Osteocyte (in vitro differentiated cells): ENCODE results near the gene PTMA. TPM values are rescaled to one million over a fixed set of nuclear protein-coding genes. Genes with fewer than 3 reads are reported as not detected.

ENCODE experiments used
- DNase-seq: peaks from one replicate; pipeline ENCODE4 v3.0.0; 2021; ENCODE audit warnings: mixed read lengths; ENCODE audit not compliant: unreplicated experiment; ENCODE audit errors: extremely low spot score
- H3K27ac Mint-ChIP-seq: one replicate; pipeline ENCODE4 v1.8.0; 2021; ENCODE audit warnings: mild to moderate bottlenecking, mixed read lengths; ENCODE audit not compliant: unreplicated experiment
- H3K27me3 Mint-ChIP-seq: one replicate; pipeline ENCODE4 v1.8.0; 2021; ENCODE audit warnings: mixed read lengths; ENCODE audit not compliant: unreplicated experiment
- H3K36me3 Mint-ChIP-seq: one replicate; pipeline ENCODE4 v1.8.0; 2021; ENCODE audit warnings: mixed read lengths; ENCODE audit not compliant: unreplicated experiment
- H3K4me1 Mint-ChIP-seq: one replicate; pipeline ENCODE4 v1.8.0; 2021; ENCODE audit warnings: mixed read lengths; ENCODE audit not compliant: unreplicated experiment
- H3K4me3 Mint-ChIP-seq: one replicate; pipeline ENCODE4 v1.8.0; 2021; ENCODE audit warnings: mild to moderate bottlenecking, moderate library complexity, mixed read lengths; ENCODE audit not compliant: unreplicated experiment
- H3K9me3 Mint-ChIP-seq: one replicate; pipeline ENCODE4 v1.8.0; 2021; ENCODE audit warnings: mixed read lengths; ENCODE audit not compliant: unreplicated experiment
- CTCF ChIP-seq: fragments of 200-600 bp; sonication (generic); IDR thresholded peaks from 2 replicates; pipeline ENCODE4 v1.5.0; 2021; ENCODE audit warnings: antibody characterized with exemption, mild to moderate bottlenecking, moderate library complexity
- total RNA-seq: library from RNA; stranded (reverse); gene quantifications from 2 replicates; pipeline ENCODE4 v1.2.1, GENCODE V29; 2021

Gene PTMA
- total RNA-seq, 1 donor from 2014 or later: 776 TPM

GRCh38 chr2:231692847-231693246 is 15.5 kb upstream of the PTMA start:
- H3K36me3 Mint-ChIP-seq: no peaks in the 10 kb centered on the region
- no peaks in the 10 kb centered on the region for H3K27me3 Mint-ChIP-seq
- no peak overlapping the region for H3K4me3 Mint-ChIP-seq
- DNase-seq: no peak
- H3K9me3 Mint-ChIP-seq: no peaks in the 10 kb centered on the region
- H3K27ac Mint-ChIP-seq: no peak overlapping the region
- TF ChIP-seq CTCF: no peak
- H3K4me1 Mint-ChIP-seq: peaks cover 10% of the 10 kb centered on the region

DNA sequence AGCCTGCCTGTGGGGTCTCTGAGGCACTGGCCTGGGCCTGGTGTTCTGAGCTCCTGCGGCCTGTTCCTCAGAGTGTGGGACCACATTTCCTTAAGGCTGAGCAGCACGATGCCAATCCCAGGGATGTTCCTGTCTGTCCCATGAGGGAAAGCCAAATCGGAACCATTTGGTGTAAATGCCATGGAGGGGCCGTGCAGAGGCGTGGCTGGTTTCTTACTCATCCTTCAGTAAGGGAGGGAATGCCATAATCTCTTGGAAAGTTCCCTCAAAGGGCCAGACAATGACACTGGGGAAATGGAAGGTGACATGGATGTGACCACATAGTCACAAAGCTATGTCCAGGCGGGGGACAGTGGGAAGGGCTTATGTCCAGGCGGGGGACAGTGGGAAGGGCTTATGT is 14.4 kb upstream of the PTMA start:
- H3K9me3 Mint-ChIP-seq: no peaks in the 10 kb centered on the region
- DNase-seq: no peak
- no peak for TF ChIP-seq CTCF
- H3K4me3 Mint-ChIP-seq: no peak overlapping the region
- no peaks in the 10 kb centered on the region for H3K36me3 Mint-ChIP-seq
- H3K27ac Mint-ChIP-seq: no peak overlapping the region
- peaks cover 10% of the 10 kb centered on the region for H3K4me1 Mint-ChIP-seq
- H3K27me3 Mint-ChIP-seq: no peaks in the 10 kb centered on the region

DNA sequence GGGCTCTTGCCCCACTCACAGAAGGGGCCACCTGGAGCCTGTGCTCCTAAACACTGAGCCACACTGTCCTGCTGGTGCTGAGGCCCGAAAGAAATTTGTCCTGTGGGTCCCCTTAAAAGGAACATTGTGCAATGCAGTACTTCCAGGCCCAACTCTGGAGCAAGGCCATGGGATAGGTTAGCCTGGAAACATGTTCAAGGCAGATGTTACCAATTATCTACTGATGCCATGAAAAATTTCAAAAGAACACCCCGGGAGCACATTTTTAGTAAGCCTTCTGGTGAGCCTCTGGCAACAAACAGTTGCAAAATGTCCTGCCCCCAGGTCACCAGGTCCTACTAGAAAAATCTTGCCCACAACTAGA is 12.3 kb upstream of the PTMA start:
- DNase-seq: no peak
- Mint-ChIP-seq H3K27me3 (no peaks in the 10 kb centered on the region), H3K9me3 (no peaks in the 10 kb centered on the region), H3K4me3 (no peak overlapping the region), H3K4me1 (peaks cover 10% of the 10 kb centered on the region), H3K27ac (no peak overlapping the region), H3K36me3 (no peaks in the 10 kb centered on the region)
- no peak for TF ChIP-seq CTCF

- H3K36me3 Mint-ChIP-seq: no peaks in the 10 kb centered on the region
- TF ChIP-seq CTCF: no peak
- H3K27ac Mint-ChIP-seq: no peak overlapping the region
- H3K9me3 Mint-ChIP-seq: no peaks in the 10 kb centered on the region
- no peak for DNase-seq
- no peaks in the 10 kb centered on the region for H3K27me3 Mint-ChIP-seq
- peaks cover 10% of the 10 kb centered on the region for H3K4me1 Mint-ChIP-seq
- H3K4me3 Mint-ChIP-seq: no peak overlapping the region
Observed at GRCh38 chr2:231699006-231699405, 9.3 kb upstream of the PTMA start.

DNA sequence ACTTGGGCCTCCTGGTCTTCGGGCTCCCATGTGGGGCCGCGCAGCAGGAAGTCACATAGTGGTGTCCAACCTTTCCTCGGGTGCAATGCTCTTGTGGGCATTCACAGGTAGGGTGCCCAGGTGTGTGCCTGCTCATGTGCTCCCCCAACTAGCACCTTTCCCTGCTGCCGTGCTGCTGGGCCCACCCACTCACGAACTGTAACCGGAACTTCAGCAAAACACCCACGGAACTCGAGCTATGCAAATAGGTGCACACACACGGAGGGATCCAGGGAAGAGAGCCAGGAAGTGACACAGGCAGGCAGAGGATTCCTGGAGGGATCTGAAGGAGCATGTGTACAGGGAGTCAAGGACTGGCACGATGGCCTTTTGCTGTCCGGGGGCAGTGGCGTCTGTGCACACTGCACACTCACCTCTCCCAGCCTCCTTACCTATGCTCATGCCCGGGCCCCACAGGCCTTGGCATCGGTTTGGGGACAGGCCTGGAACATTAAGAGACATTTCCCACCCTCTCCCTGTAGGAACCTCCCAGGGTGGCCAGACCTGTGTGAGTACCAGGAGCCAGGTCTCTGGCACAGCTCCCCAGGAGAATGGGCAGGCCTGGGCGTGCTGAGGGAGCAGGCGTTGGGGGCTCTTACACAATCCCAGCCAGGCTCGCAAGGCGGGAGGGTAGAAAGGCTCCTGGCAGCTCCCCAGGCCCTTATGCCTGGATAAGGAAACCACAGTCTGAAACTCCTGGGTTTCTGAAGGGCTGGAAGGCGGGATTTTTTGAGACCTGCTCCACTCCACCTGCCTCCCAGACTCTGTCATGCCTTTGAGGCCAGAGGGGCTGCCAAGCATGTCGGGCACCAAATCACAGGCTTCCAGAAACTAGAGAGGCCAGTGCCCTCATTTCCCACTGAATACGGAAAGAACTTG is 6.6 kb upstream of the PTMA start:
- no peaks in the 10 kb centered on the region for H3K36me3 Mint-ChIP-seq
- H3K27ac Mint-ChIP-seq: no peak overlapping the region
- no peaks in the 10 kb centered on the region for H3K9me3 Mint-ChIP-seq
- no peak for TF ChIP-seq CTCF
- H3K4me3 Mint-ChIP-seq: no peak overlapping the region
- peaks cover 6% of the 10 kb centered on the region for H3K4me1 Mint-ChIP-seq
- DNase-seq: no peak
- no peaks in the 10 kb centered on the region for H3K27me3 Mint-ChIP-seq
